NCI-H128 (cell line): ENCODE results near the gene FAT4.

Experiments
- DNase-seq: peaks from one replicate; lab custom pipeline; 2025; ENCODE audit not compliant: unreplicated experiment; lab: John Stamatoyannopoulos, UW

The FAT4 gene

GRCh38 chr4:125316401-125316790, 1.6 kb downstream of the FAT4 start:
- peak; percentile 2 for DNase-seq

GRCh38 chr4:125316791-125317524, 2.2 kb downstream of the FAT4 start:
- no peak for DNase-seq

- DNase-seq, result no peak
These were observed 2.7 kb downstream of the FAT4 start for GRCh38 chr4:125317525-125317877.

- DNase-seq, result no peak
These were observed 4.6 kb downstream of the FAT4 start for GRCh38 chr4:125319311-125319710.

- DNase-seq, result no peak
These were observed 7.1 kb downstream of the FAT4 start for GRCh38 chr4:125321709-125322365.

GRCh38 chr4:125322366-125322730, 7.6 kb downstream of the FAT4 start:
- no peak for DNase-seq

GRCh38 chr4:125323654-125324053, 8.9 kb downstream of the FAT4 start:
- DNase-seq, result no peak

GRCh38 chr4:125325733-125326132, 11.0 kb downstream of the FAT4 start:
- no peak for DNase-seq

- DNase-seq, result no peak
These were observed 16.4 kb downstream of the FAT4 start for GRCh38 chr4:125331116-125331515.

- no peak for DNase-seq
These were observed 20.2 kb downstream of the FAT4 start for GRCh38 chr4:125334926-125335325.

- DNase-seq, result no peak
These were observed 24.1 kb downstream of the FAT4 start for GRCh38 chr4:125338814-125339213.

GRCh38 chr4:125344198-125344597, 29.4 kb downstream of the FAT4 start:
- no peak for DNase-seq

GRCh38 chr4:125346616-125347015, 31.9 kb downstream of the FAT4 start:
- DNase-seq, result no peak

- no peak for DNase-seq
These were observed 35.8 kb downstream of the FAT4 start for GRCh38 chr4:125350470-125351135.

- DNase-seq, result no peak
These were observed 37.8 kb downstream of the FAT4 start for GRCh38 chr4:125352521-125352920.

- DNase-seq, result no peak
These were observed 38.4 kb downstream of the FAT4 start for GRCh38 chr4:125353131-125353530.

GRCh38 chr4:125355791-125356190, 41.0 kb downstream of the FAT4 start:
- DNase-seq, result no peak

- DNase-seq, result no peak
These were observed 42.9 kb downstream of the FAT4 start for GRCh38 chr4:125357675-125358074.

- no peak for DNase-seq
These were observed 43.7 kb downstream of the FAT4 start for GRCh38 chr4:125358453-125358852.

GRCh38 chr4:125359363-125359762, 44.6 kb downstream of the FAT4 start:
- DNase-seq, result no peak

- DNase-seq, result no peak
These were observed 45.3 kb downstream of the FAT4 start for GRCh38 chr4:125359960-125360634.

GRCh38 chr4:125360727-125361126, 46.0 kb downstream of the FAT4 start:
- no peak for DNase-seq
